Osteoblast (primary cell): ENCODE measurements around the gene ABCD2. TPM values are rescaled to one million over a fixed set of nuclear protein-coding genes. Genes with fewer than 3 reads are reported as not detected.
"Not testable (repeated sequence)": the region's sequence is repeated elsewhere in the genome, so short reads cannot be mapped to it uniquely, and the experiment has no call there.

Source experiments
- DNase-seq: peaks from one replicate; pipeline ENCODE4 v3.0.0; 2011; ENCODE audit warnings: low spot score, mixed read lengths; ENCODE audit not compliant: insufficient read length; ENCODE audit errors: missing footprints
- H2AFZ ChIP-seq: 2 replicates; pipeline ENCODE4 v1.6.0; 2011; ENCODE audit warnings: mild to moderate bottlenecking, low read length
- H3K27ac ChIP-seq: 2 replicates; pipeline ENCODE4 v1.5.1; 2011; ENCODE audit warnings: mild to moderate bottlenecking, low read depth, low read length, moderate library complexity
- H3K27me3 ChIP-seq: 2 replicates; pipeline ENCODE4 v1.6.0; 2012; ENCODE audit warnings: mild to moderate bottlenecking, control low read depth, inconsistent platforms, low read length, moderate library complexity; ENCODE audit not compliant: insufficient read depth
- H3K36me3 ChIP-seq: 2 replicates; pipeline ENCODE4 v1.5.1; 2011; ENCODE audit warnings: mild to moderate bottlenecking, low read length, control low read depth, moderate library complexity; ENCODE audit not compliant: insufficient read depth
- H3K4me1 ChIP-seq: 2 replicates; pipeline ENCODE4 v1.5.1; 2011; ENCODE audit warnings: mild to moderate bottlenecking, low read length, control low read depth, moderate library complexity; ENCODE audit not compliant: insufficient read depth
- H3K4me2 ChIP-seq: 2 replicates; pipeline ENCODE4 v1.6.0; 2011; ENCODE audit warnings: mild to moderate bottlenecking, low read length; ENCODE audit not compliant: insufficient read depth
- H3K4me3 ChIP-seq: fragments of 200-600 bp; sonication (generic); 3 replicates; pipeline ENCODE4 v1.5.1; 2012; ENCODE audit warnings: mild to moderate bottlenecking, low read length, inconsistent platforms; ENCODE audit not compliant: insufficient read depth
- H3K79me2 ChIP-seq: 2 replicates; pipeline ENCODE4 v1.6.0; 2012; ENCODE audit warnings: mild to moderate bottlenecking, low read length, control low read depth, inconsistent platforms; ENCODE audit not compliant: insufficient read depth
- H3K9me3 ChIP-seq: 2 replicates; pipeline ENCODE4 v1.5.1; 2011; ENCODE audit warnings: low read depth, low read length, control low read depth
- H4K20me1 ChIP-seq: 2 replicates; pipeline ENCODE4 v1.6.0; 2012; ENCODE audit warnings: mild to moderate bottlenecking, low read length, control low read depth; ENCODE audit not compliant: insufficient read depth
- total RNA-seq: library from RNA; depleted of rRNA; stranded (reverse); fragments of >200 nt; gene quantifications from 2 replicates; pipeline ENCODE4 v1.2.3, GENCODE V29; 2012
- TF ChIP-seq, protein P1 (sequence below): IDR thresholded peaks from 2 replicates; pipeline ENCODE4 v1.5.1; 2011; ENCODE audit warnings: mild to moderate bottlenecking, low read depth, low read length, moderate library complexity; ENCODE audit errors: extremely low read depth

ABCD2 gene
- total RNA-seq, 1 donor = under 0.01 TPM

DNA sequence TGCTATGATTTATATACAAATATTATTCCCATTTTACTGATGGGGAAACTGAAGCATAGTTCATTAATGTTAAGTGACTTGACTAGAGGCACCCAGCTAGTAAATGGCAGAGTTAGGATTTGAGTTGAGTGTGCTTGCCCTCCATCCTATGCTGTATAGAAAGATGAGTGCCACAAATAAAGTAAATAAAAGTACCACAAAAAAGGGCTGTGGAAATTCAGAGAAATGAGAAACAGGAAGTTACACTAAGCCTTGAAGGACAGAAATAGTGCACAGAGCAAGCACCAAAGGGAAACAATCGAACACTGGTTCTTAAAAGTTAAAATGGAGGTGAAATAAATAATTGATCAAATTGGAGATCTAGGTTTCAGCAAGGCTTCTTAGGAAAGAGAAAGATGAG, 9.2 kb upstream of the ABCD2 start:
- Histone ChIP-seq H3K4me3 (no peak overlapping the region), H3K4me2 (no peak overlapping the region)
- TF ChIP-seq, protein P1, sequence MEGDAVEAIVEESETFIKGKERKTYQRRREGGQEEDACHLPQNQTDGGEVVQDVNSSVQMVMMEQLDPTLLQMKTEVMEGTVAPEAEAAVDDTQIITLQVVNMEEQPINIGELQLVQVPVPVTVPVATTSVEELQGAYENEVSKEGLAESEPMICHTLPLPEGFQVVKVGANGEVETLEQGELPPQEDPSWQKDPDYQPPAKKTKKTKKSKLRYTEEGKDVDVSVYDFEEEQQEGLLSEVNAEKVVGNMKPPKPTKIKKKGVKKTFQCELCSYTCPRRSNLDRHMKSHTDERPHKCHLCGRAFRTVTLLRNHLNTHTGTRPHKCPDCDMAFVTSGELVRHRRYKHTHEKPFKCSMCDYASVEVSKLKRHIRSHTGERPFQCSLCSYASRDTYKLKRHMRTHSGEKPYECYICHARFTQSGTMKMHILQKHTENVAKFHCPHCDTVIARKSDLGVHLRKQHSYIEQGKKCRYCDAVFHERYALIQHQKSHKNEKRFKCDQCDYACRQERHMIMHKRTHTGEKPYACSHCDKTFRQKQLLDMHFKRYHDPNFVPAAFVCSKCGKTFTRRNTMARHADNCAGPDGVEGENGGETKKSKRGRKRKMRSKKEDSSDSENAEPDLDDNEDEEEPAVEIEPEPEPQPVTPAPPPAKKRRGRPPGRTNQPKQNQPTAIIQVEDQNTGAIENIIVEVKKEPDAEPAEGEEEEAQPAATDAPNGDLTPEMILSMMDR = no peak

DNA sequence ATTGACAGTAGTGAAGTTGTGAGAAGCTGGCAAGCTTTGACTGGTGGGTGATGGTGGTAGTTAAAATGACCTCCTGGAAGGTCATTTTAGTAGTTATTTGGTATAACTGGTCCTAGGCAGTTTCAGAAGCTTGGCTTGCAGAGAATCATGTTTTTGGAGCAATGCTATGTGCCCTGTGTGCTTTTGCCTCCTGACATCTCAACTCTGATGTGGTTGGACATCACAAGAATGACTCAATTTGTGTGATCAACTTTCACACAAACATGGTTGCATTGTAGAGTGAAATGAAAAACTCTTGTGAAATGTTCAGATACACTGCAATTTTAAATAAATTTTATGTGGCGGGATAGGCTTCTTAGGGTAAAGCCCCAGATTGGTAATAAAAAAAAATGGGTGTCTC, 8.3 kb upstream of the ABCD2 start:
- H3K4me2 ChIP-seq = no peak overlapping the region
- no peaks in the 10 kb centered on the region for H3K36me3 ChIP-seq
- H4K20me1 ChIP-seq = no peaks in the 10 kb centered on the region
- no peaks in the 10 kb centered on the region for H3K79me2 ChIP-seq
- no peaks in the 10 kb centered on the region for H3K4me1 ChIP-seq
- no peaks in the 10 kb centered on the region for H3K27me3 ChIP-seq
- no peaks in the 10 kb centered on the region for H3K9me3 ChIP-seq
- H2AFZ ChIP-seq = no peak overlapping the region
- H3K27ac ChIP-seq = no peak overlapping the region
- H3K4me3 ChIP-seq = no peak overlapping the region
- DNase-seq = no peak
- TF ChIP-seq, protein P1 = no peak

More for the DNA sequence above, 9.2 kb upstream of the ABCD2 start:
- H3K79me2 ChIP-seq = no peaks in the 10 kb centered on the region
- H4K20me1 ChIP-seq = no peaks in the 10 kb centered on the region
- H3K27me3 ChIP-seq = no peaks in the 10 kb centered on the region
- peak overlapping the region; percentile 15 for H2AFZ ChIP-seq
- no peaks in the 10 kb centered on the region for H3K4me1 ChIP-seq
- H3K36me3 ChIP-seq = no peaks in the 10 kb centered on the region
- no peaks in the 10 kb centered on the region for H3K9me3 ChIP-seq
- H3K27ac ChIP-seq = no peak overlapping the region
- DNase-seq = no peak

GRCh38 chr12:39626033-39626814, 6.6 kb upstream of the ABCD2 start:
- no peak overlapping the region for H2AFZ ChIP-seq
- no peak overlapping the region for H3K4me3 ChIP-seq
- TF ChIP-seq, protein P1 = no peak
- no peak for DNase-seq
- H3K27ac ChIP-seq = no peak overlapping the region
- no peaks in the 10 kb centered on the region for H4K20me1 ChIP-seq
- no peaks in the 10 kb centered on the region for H3K36me3 ChIP-seq
- H3K9me3 ChIP-seq = no peaks in the 10 kb centered on the region
- H3K79me2 ChIP-seq = no peaks in the 10 kb centered on the region
- no peaks in the 10 kb centered on the region for H3K4me1 ChIP-seq
- no peak overlapping the region for H3K4me2 ChIP-seq
- no peaks in the 10 kb centered on the region for H3K27me3 ChIP-seq

- Histone ChIP-seq H3K36me3 (no peaks in the 10 kb centered on the region), H3K79me2 (no peaks in the 10 kb centered on the region), H3K4me3 (no peak overlapping the region), H4K20me1 (no peaks in the 10 kb centered on the region), H2AFZ (no peak overlapping the region), H3K27me3 (no peaks in the 10 kb centered on the region), H3K4me2 (no peak overlapping the region), H3K4me1 (peaks cover 10% of the 10 kb centered on the region), H3K9me3 (no peaks in the 10 kb centered on the region), H3K27ac (no peak overlapping the region)
- TF ChIP-seq, protein P1 = no peak
- DNase-seq = peak; percentile 58
These were observed 4.3 kb upstream of the ABCD2 start for GRCh38 chr12:39623919-39624318.

- H3K36me3 ChIP-seq, DNase-seq, H3K27me3 ChIP-seq, H2AFZ ChIP-seq, H3K9me3 ChIP-seq, H3K27ac ChIP-seq, H3K79me2 ChIP-seq, H3K4me2 ChIP-seq, H4K20me1 ChIP-seq, H3K4me3 ChIP-seq: not testable (repeated sequence)
- H3K4me1 ChIP-seq = peaks cover 10% of the 10 kb centered on the region
These were observed 3.6 kb upstream of the ABCD2 start for GRCh38 chr12:39623160-39623559.
